Measurements from ENCODE around the gene PDIA3.
A peak's percentile ranks its signal among the peaks of the same experiment; 100 is the strongest.

The PDIA3 gene

GRCh38 chr15:43776718-43777266 lies 30.6 kb downstream of the PDIA3 start, which contains the start of gene ELL3:
TSS of gene ELL3 (minus strand) at chr15:43776966. CDS start at chr15:43776901, 65 bp downstream.
- peak; percentile 83 for DNase-seq (ENCODE audit: low spot score)
- ChIA-PET CTCF (interaction anchor here (0.6 to 1.7 kb wide), 3 partner anchors 13 to 394 kb away, joined by 3 to 5 read pairs (median 4); no protein-coding TSS in a partner anchor), POLR2A (ENCODE audit: low non-redundant PET) (interaction anchor here (0.5 to 1.0 kb wide), 4 partner anchors 9 to 33 kb away, joined by 3 to 10 read pairs (median 4); no protein-coding TSS in a partner anchor)

GRCh38 chr15:43777267-43777914 lies 31.2 kb downstream of the PDIA3 start:
- peak overlapping the region; percentile 93 for H3K27ac ChIP-seq
- ChIA-PET CTCF (interaction anchor here (0.6 to 1.7 kb wide), 3 partner anchors 13 to 394 kb away, joined by 3 to 5 read pairs (median 4); no protein-coding TSS in a partner anchor), POLR2A (ENCODE audit: low non-redundant PET) (interaction anchor here (0.5 to 1.0 kb wide), 3 partner anchors 9 to 34 kb away, joined by 4 to 10 read pairs (median 5); no protein-coding TSS in a partner anchor)
- DNase-seq (ENCODE audit: low spot score) = peak; percentile 65
- TF ChIP-seq CTCF (conservative IDR thresholded peaks at IDR 0.05; ENCODE audit: low read depth) = peak; percentile 95

More at GRCh38 chr15:43776718-43777266, 30.6 kb downstream of the PDIA3 start, which contains the start of gene ELL3:
- no peak for TF ChIP-seq CTCF (conservative IDR thresholded peaks at IDR 0.05; ENCODE audit: low read depth)
- peak within 1 kb of the TSS; percentile 93 for H3K27ac ChIP-seq

- no peak for TF ChIP-seq CTCF (conservative IDR thresholded peaks at IDR 0.05; ENCODE audit: low read depth)
- no peak overlapping the region for H3K27ac ChIP-seq
- ChIA-PET CTCF (no interaction called here), POLR2A (ENCODE audit: low non-redundant PET) (no interaction called here)
- DNase-seq (ENCODE audit: low spot score) = no peak
These were observed 32.8 kb downstream of the PDIA3 start for GRCh38 chr15:43779016-43779415.

GRCh38 chr15:43789409-43789808 lies 43.2 kb downstream of the PDIA3 start:
- no peak for DNase-seq (ENCODE audit: low spot score)

GRCh38 chr15:43791993-43792760 lies 45.9 kb downstream of the PDIA3 start, which contains the start of gene SERF2:
TSS of gene SERF2 (plus strand) at chr15:43792320. CDS start at chr15:43792377, 57 bp downstream.
- POLR2A ChIA-PET (ENCODE audit: low non-redundant PET) = interaction anchor here (0.7 kb wide), 1 partner anchor 11 kb away, joined by 3 read pairs; no protein-coding TSS in a partner anchor
- DNase-seq (ENCODE audit: low spot score) = peak; percentile 100
- peak within 1 kb of the TSS; percentile 87 for H3K27ac ChIP-seq
- CTCF ChIA-PET = interaction anchor here (0.6 to 1.2 kb wide), 2 partner anchors 10 to 11 kb away, joined by 3 read pairs; no protein-coding TSS in a partner anchor
- no peak for TF ChIP-seq CTCF (conservative IDR thresholded peaks at IDR 0.05; ENCODE audit: low read depth)

More at GRCh38 chr15:43789409-43789808, 43.2 kb downstream of the PDIA3 start:
- TF ChIP-seq CTCF (conservative IDR thresholded peaks at IDR 0.05; ENCODE audit: low read depth) = no peak
- ChIA-PET CTCF (interaction anchor here (1.1 kb wide), 1 partner anchor 12 kb away, joined by 3 read pairs; the partner anchor contains the start of gene ELL3), POLR2A (ENCODE audit: low non-redundant PET) (no interaction called here)
- H3K27ac ChIP-seq = peak overlapping the region; percentile 87

All from RWPE1 (cell line).